Measurements from ENCODE around the gene HINT3.

HINT3 gene

DNA sequence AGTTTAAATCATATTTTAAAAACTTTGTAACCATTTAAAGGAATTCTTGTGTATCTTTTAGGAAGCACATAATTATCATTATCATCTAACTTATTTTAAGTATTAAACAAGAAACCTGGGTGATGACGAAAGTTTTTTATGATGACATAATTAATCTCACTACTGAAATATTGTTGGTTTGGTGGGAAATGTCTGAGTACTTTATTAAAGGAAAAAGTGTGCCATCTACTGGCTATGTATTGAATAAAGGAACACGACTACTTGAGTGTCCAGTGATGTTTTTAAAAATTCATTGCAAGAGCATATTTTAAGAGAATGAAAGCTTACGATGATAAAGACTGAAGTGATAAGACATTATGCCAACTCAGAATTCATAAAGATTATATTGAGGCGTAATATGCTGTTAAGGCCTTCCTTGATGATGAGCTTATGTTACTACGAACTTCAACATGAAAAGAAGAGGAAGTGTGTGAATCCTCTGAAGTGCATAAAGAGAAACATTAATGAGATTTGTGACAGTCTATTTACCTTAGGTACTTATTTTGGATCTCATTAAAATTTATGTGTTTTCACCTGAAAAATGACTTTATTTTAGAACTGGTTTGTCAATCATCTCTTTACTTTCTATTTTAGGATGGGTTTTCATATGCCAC lies 17.8 kb downstream of the HINT3 start:
- no peak for DNase-seq (ENCODE audit: low read depth)
- H3K4me3 ChIP-seq (ENCODE audit: low read depth, low read length), result no peak overlapping the region
- TF ChIP-seq, protein P1, sequence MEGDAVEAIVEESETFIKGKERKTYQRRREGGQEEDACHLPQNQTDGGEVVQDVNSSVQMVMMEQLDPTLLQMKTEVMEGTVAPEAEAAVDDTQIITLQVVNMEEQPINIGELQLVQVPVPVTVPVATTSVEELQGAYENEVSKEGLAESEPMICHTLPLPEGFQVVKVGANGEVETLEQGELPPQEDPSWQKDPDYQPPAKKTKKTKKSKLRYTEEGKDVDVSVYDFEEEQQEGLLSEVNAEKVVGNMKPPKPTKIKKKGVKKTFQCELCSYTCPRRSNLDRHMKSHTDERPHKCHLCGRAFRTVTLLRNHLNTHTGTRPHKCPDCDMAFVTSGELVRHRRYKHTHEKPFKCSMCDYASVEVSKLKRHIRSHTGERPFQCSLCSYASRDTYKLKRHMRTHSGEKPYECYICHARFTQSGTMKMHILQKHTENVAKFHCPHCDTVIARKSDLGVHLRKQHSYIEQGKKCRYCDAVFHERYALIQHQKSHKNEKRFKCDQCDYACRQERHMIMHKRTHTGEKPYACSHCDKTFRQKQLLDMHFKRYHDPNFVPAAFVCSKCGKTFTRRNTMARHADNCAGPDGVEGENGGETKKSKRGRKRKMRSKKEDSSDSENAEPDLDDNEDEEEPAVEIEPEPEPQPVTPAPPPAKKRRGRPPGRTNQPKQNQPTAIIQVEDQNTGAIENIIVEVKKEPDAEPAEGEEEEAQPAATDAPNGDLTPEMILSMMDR (IDR thresholded peaks at IDR 0.05; ENCODE audit: control insufficient read depth, extremely low read depth, insufficient read depth), result peak; percentile 45

DNA sequence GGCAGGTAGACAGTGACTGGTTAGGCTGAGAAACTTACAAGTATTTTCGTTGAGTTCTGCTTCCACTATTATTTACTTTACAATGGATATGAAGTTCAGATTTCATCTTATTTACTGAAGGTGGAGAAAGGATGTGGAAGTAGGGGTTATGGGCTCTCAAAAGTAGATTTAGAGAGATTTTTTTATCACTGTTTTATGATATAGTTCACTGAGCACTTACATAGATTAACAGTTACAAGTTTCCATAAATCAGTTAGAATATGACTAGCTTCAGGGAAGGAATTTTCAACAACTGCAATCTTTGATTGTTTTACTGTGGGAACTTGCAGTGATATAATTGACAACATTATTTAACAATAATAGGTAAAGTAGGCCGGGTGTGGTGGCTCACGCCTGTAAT lies 22.5 kb downstream of the HINT3 start:
- DNase-seq (ENCODE audit: low read depth), result no peak
- no peak overlapping the region for H3K4me3 ChIP-seq (ENCODE audit: low read depth, low read length)
- TF ChIP-seq, protein P1 (IDR thresholded peaks at IDR 0.05; ENCODE audit: control insufficient read depth, extremely low read depth, insufficient read depth), result no peak

DNA sequence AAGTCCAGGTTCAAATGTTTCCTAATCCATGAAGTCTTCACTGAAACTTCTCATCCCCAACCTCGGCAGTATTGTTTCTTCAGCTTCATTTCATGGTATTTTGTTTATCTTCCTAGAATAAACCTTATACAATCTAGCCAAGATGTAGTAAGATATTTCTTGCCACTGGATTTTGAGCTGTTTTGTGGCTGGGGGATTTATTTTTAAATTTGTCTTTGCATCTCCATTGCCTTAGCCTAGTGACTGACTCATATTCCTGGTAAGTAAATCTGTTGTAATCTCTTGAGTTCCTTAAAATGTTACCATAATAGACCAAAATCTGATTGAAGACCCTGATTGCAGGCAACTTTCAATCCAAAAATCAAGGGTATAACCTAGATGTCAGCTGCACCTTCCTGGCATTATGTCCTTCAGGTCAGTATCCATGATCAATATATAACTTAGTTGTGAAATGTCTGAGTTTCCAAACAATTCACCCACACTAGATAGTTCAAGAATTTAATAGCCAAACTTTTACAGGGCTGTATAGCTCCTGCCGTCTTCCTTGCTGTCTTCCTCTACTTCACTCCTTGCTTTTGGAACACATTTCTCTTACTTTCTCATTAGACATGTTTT lies 25.1 kb downstream of the HINT3 start:
- TF ChIP-seq, protein P1 (IDR thresholded peaks at IDR 0.05; ENCODE audit: control insufficient read depth, extremely low read depth, insufficient read depth), result no peak
- no peak overlapping the region for H3K4me3 ChIP-seq (ENCODE audit: low read depth, low read length)
- DNase-seq (ENCODE audit: low read depth), result no peak

DNA sequence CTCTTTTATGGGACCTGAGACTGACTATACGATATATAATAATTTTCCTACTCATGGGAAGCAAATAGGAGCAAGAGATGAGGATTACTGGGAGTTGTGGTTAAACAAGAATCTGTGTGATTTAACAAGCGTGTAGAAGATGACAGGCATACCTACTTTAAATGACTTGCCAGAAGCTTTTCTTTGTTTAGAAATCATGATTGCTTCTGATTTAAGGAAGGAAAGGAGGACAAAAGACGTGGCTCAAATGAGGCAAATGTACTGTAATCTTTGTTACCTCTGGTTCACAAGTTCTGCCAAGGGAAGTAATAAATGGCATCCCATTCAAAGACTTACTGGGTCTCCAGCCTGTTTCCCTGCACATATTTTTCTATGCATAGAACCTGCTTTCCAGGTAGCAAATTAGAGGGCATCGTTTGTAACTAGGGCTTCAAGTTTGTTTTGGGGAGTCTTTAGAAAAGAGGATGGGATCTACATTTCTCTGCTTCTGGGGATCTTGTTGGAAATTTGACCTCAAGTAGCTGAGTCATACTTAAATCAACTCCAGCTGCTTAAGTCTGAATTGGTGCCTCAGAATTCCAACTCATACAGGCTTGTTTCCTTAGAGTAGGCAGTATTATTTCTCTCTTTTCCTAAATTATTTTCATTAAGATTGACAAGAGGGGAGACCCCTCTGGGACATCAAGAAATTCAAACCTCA lies 26.8 kb downstream of the HINT3 start:
- TF ChIP-seq, protein P1 (IDR thresholded peaks at IDR 0.05; ENCODE audit: control insufficient read depth, extremely low read depth, insufficient read depth), result no peak
- DNase-seq (ENCODE audit: low read depth), result no peak
- H3K4me3 ChIP-seq (ENCODE audit: low read depth, low read length), result no peak overlapping the region

DNA sequence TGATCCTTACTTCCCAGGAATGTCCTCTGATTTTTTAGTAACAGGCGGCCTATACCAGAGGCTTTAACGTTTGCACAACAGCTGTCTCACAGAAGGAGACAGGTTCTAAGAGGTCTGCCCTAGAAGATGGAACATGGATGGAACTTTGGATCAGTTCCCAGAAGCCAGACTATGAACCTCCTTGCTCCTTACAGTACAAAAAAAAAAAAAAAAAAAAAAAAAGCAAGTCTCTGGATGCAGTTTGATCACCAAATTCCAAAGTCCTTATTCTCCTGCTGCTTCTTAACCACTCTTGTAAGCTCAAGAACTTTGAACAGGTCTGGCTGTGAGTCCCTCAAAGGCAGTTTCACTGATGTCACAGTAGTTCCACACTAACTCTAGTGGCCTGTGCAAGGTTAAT lies 27.7 kb downstream of the HINT3 start:
- H3K4me3 ChIP-seq (ENCODE audit: low read depth, low read length), result no peak overlapping the region
- no peak for DNase-seq (ENCODE audit: low read depth)
- TF ChIP-seq, protein P1 (IDR thresholded peaks at IDR 0.05; ENCODE audit: control insufficient read depth, extremely low read depth, insufficient read depth), result no peak

DNA sequence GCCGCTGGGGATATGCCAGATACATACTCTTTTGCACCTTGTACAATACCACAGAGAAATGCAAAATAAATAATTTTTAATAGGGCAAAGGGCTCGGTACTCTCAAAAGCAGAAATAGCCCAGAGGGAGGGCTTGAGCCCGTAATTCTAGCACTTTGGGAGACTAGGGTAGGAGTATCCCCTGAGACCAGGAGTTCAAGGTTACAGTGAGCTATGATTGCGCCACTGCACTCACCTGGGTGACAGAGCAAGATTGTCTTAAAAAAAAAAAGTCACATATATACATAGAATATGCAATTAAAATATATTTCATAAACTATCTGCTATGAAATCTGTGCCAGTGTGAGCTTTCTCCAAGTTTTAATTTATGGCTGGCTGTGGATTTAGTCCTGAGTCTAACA lies 29.0 kb downstream of the HINT3 start:
- H3K4me3 ChIP-seq (ENCODE audit: low read depth, low read length), result peak overlapping the region; percentile 79
- TF ChIP-seq, protein P1 (IDR thresholded peaks at IDR 0.05; ENCODE audit: control insufficient read depth, extremely low read depth, insufficient read depth), result no peak
- DNase-seq (ENCODE audit: low read depth), result no peak

Data from LNCaP clone FGC (cell line).